Measurements from ENCODE around the gene GRIN3B.

GRIN3B gene

GRCh38 chr19:1018393-1018792, 18.2 kb downstream of the GRIN3B start:
- no peak overlapping the region for H3K27ac ChIP-seq (ENCODE audit: low read depth, low read length)
- H3K4me2 ChIP-seq (ENCODE audit: low read length), result peak overlapping the region; percentile 99

DNA sequence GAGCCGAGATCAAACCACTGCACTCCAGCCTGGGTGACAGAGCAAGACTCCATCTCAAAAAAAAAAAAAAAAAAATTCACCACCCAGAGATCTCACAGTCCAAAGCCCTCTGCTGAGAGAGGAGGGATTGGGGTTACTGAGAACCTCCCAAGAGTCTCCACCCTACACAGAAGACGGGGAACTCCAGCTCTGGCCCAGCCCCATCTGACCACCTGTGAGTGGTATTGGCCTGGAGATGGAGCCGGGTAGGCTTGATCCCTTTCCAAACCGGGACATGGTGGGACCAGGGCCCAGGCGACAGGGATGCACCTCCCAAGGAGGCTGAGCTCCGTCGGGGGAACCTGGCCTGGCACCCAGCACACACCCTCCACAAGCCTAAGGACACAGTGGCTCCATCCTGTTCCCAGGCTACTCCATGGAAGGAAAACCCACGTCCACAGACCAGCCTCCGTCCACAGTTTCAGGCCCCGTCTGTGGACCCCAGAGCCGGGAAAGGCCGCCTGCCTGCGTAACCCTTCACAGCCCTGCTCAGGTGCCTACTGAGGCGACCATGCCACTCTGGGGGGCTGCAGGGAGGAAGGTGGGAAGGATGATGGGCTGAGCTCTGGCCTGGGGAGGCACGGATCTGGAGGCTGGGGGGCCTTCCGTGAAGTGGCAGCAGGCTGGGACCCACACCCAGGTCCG, 18.9 kb downstream of the GRIN3B start:
- Histone ChIP-seq H3K9me3 (ENCODE audit: control insufficient read depth, insufficient read depth, low read length) (no peaks in the 10 kb centered on the region), H3K27ac (ENCODE audit: low read depth, low read length) (no peak overlapping the region; the same call in 1 of the 2 replicates), H3K9me2 (replicated peaks; ENCODE audit: control insufficient read depth, low read length) (no peaks in the 10 kb centered on the region), H3K4me3 (ENCODE audit: low read length) (peak overlapping the region; percentile 100), H3K36me3 (ENCODE audit: control insufficient read depth, low read length) (peaks cover 61% of the 10 kb centered on the region), H3K4me1 (ENCODE audit: control insufficient read depth, low read length) (peaks cover 59% of the 10 kb centered on the region), H3K4me2 (ENCODE audit: low read length) (peak overlapping the region; percentile 99), H3K79me2 (ENCODE audit: control insufficient read depth, low read length) (peaks cover 69% of the 10 kb centered on the region), H3K27me3 (ENCODE audit: control insufficient read depth, low read length) (no peaks in the 10 kb centered on the region), H3F3A (ENCODE audit: control insufficient read depth, insufficient read depth) (peaks cover 15% of the 10 kb centered on the region), H4K20me1 (ENCODE audit: control insufficient read depth, insufficient read depth, low read depth, low read length) (peaks cover 40% of the 10 kb centered on the region)
- TF ChIP-seq, protein P1, sequence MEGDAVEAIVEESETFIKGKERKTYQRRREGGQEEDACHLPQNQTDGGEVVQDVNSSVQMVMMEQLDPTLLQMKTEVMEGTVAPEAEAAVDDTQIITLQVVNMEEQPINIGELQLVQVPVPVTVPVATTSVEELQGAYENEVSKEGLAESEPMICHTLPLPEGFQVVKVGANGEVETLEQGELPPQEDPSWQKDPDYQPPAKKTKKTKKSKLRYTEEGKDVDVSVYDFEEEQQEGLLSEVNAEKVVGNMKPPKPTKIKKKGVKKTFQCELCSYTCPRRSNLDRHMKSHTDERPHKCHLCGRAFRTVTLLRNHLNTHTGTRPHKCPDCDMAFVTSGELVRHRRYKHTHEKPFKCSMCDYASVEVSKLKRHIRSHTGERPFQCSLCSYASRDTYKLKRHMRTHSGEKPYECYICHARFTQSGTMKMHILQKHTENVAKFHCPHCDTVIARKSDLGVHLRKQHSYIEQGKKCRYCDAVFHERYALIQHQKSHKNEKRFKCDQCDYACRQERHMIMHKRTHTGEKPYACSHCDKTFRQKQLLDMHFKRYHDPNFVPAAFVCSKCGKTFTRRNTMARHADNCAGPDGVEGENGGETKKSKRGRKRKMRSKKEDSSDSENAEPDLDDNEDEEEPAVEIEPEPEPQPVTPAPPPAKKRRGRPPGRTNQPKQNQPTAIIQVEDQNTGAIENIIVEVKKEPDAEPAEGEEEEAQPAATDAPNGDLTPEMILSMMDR (IDR thresholded peaks at IDR 0.05; ENCODE audit: low read depth, low read length, poor library complexity, severe bottlenecking), result no peak
- TF ChIP-seq EZH2phosphoT487 (IDR thresholded peaks at IDR 0.05; ENCODE audit: borderline replicate concordance, low read length), result no peak

More at GRCh38 chr19:1018393-1018792, 18.2 kb downstream of the GRIN3B start:
- Histone ChIP-seq H3K4me1 (ENCODE audit: control insufficient read depth, low read length) (peaks cover 53% of the 10 kb centered on the region), H3K9me2 (replicated peaks; ENCODE audit: control insufficient read depth, low read length) (no peaks in the 10 kb centered on the region), H3K4me3 (ENCODE audit: low read length) (peak overlapping the region; percentile 100), H4K20me1 (ENCODE audit: control insufficient read depth, insufficient read depth, low read depth, low read length) (peaks cover 40% of the 10 kb centered on the region), H3F3A (ENCODE audit: control insufficient read depth, insufficient read depth) (peaks cover 13% of the 10 kb centered on the region), H3K79me2 (ENCODE audit: control insufficient read depth, low read length) (peaks cover 76% of the 10 kb centered on the region), H3K9me3 (ENCODE audit: control insufficient read depth, insufficient read depth, low read length) (no peaks in the 10 kb centered on the region), H3K27me3 (ENCODE audit: control insufficient read depth, low read length) (no peaks in the 10 kb centered on the region), H3K36me3 (ENCODE audit: control insufficient read depth, low read length) (peaks cover 68% of the 10 kb centered on the region)
- TF ChIP-seq EZH2phosphoT487 (IDR thresholded peaks at IDR 0.05; ENCODE audit: borderline replicate concordance, low read length), result no peak
- TF ChIP-seq, protein P1 (IDR thresholded peaks at IDR 0.05; ENCODE audit: low read depth, low read length, poor library complexity, severe bottlenecking), result no peak

DNA sequence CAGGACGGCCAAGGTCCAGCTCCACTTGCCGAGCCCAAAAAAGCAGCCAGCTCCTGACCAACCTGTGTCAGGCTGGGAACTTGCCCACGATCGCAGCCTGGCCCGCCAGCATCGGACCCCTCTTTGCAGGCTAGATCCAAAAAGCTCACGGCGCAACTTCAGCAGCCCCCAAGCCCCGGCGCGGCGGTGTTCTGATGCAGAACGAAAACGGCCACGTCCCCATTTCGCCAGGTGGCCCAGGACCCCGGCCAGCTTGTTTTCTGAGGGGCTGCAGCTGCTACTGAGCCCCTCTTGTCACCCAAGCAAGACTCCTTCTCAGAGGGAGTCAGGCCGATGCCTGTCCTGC, 19.4 kb downstream of the GRIN3B start:
- Histone ChIP-seq H3F3A (ENCODE audit: control insufficient read depth, insufficient read depth) (peaks cover 17% of the 10 kb centered on the region), H3K9me3 (ENCODE audit: control insufficient read depth, insufficient read depth, low read length) (no peaks in the 10 kb centered on the region), H3K4me3 (ENCODE audit: low read length) (peak overlapping the region; percentile 100), H3K27ac (ENCODE audit: low read depth, low read length) (peak overlapping the region; percentile 74), H4K20me1 (ENCODE audit: control insufficient read depth, insufficient read depth, low read depth, low read length) (peaks cover 40% of the 10 kb centered on the region), H3K36me3 (ENCODE audit: control insufficient read depth, low read length) (peaks cover 56% of the 10 kb centered on the region), H3K79me2 (ENCODE audit: control insufficient read depth, low read length) (peaks cover 64% of the 10 kb centered on the region), H3K4me2 (ENCODE audit: low read length) (peak overlapping the region; percentile 99), H3K27me3 (ENCODE audit: control insufficient read depth, low read length) (no peaks in the 10 kb centered on the region), H3K4me1 (ENCODE audit: control insufficient read depth, low read length) (peaks cover 59% of the 10 kb centered on the region), H3K9me2 (replicated peaks; ENCODE audit: control insufficient read depth, low read length) (no peaks in the 10 kb centered on the region)
- TF ChIP-seq, protein P1 (IDR thresholded peaks at IDR 0.05; ENCODE audit: low read depth, low read length, poor library complexity, severe bottlenecking), result no peak
- no peak for TF ChIP-seq EZH2phosphoT487 (IDR thresholded peaks at IDR 0.05; ENCODE audit: borderline replicate concordance, low read length)

All from DOHH2 (cell line).